PC-3 (cell line): ENCODE results near the gene MYLK. TPM values are rescaled to one million over a fixed set of nuclear protein-coding genes. Genes with fewer than 3 reads are reported as not detected.
A peak's percentile ranks its signal among the peaks of the same experiment; 100 is the strongest.

Experiments
- ATAC-seq: fragments of 200-7000 bp; cut with Tn5 transposase; 2 replicates; pipeline ENCODE4 v1.9.1; 2020; ENCODE audit warnings: mild to moderate bottlenecking, moderate library complexity
- BruUV-seq: library from RNA; stranded (reverse); fragments of 400-500 nt; replicated peaks from 2 replicates; lab custom pipeline; 2021; lab: Mats Ljungman, UMichigan
- CTCF ChIA-PET: fragments of 300-600 bp; sonication (Branson Sonifier 250); formaldehyde crosslinking; loops from one replicate; lab custom pipeline; 2022; ENCODE audit warnings: antibody characterized with exemption; lab: Charles Lee
- POLR2A ChIA-PET: fragments of 300-600 bp; sonication (Branson Sonifier 250); formaldehyde crosslinking; loops from one replicate; lab custom pipeline; 2022; ENCODE audit warnings: antibody characterized with exemption; ENCODE audit not compliant: unreplicated experiment; lab: Charles Lee
- DNase-seq: peaks from one replicate; pipeline ENCODE4 v3.0.0-alpha.2; 2015
- H2AFZ ChIP-seq: fragments of 300-600 bp; sonication (generic); 2 replicates; pipeline ENCODE4 v1.6.0; 2016; ENCODE audit warnings: antibody characterized with exemption, low read length
- H3F3A ChIP-seq: fragments of 300-600 bp; sonication (generic); one replicate; pipeline ENCODE4 v1.6.0; 2017; ENCODE audit warnings: antibody characterized with exemption, low read length, control low read depth, mild to moderate bottlenecking; ENCODE audit not compliant: unreplicated experiment
- H3K27ac ChIP-seq: fragments of 300-600 bp; sonication (generic); 2 replicates; pipeline ENCODE4 v1.5.1; 2016; ENCODE audit warnings: mild to moderate bottlenecking, low read length
- H3K27me3 ChIP-seq: fragments of 300-600 bp; sonication (generic); 2 replicates; pipeline ENCODE4 v1.6.1; 2016; ENCODE audit warnings: low read length, mixed read lengths
- H3K36me3 ChIP-seq: fragments of 300-600 bp; sonication (generic); 2 replicates; pipeline ENCODE4 v1.6.1; 2016; ENCODE audit warnings: low read depth, mixed run types, low read length, mixed read lengths
- H3K4me1 ChIP-seq: fragments of 300-600 bp; sonication (generic); 2 replicates; pipeline ENCODE4 v1.5.1; 2016; ENCODE audit warnings: low read length; ENCODE audit not compliant: insufficient read depth
- H3K4me2 ChIP-seq: fragments of 300-600 bp; sonication (generic); 2 replicates; pipeline ENCODE4 v1.6.0; 2016; ENCODE audit warnings: low read length
- H3K4me3 ChIP-seq: fragments of 300-600 bp; sonication (generic); 2 replicates; pipeline ENCODE4 v1.5.1; 2016; ENCODE audit warnings: mild to moderate bottlenecking, low read length, mixed read lengths
- H3K79me2 ChIP-seq: fragments of 300-600 bp; sonication (generic); 2 replicates; pipeline ENCODE4 v1.6.1; 2017; ENCODE audit warnings: low read length, mixed read lengths
- H3K9ac ChIP-seq: fragments of 300-600 bp; sonication (generic); 2 replicates; pipeline ENCODE4 v1.6.0; 2016; ENCODE audit warnings: mild to moderate bottlenecking, low read length
- H3K9me2 ChIP-seq: fragments of 300-600 bp; sonication (generic); replicated peaks from 2 replicates; pipeline ENCODE4 v1.6.1; 2016; ENCODE audit warnings: mixed run types, low read length, mixed read lengths
- H3K9me3 ChIP-seq: fragments of 300-600 bp; sonication (generic); 2 replicates; pipeline ENCODE4 v1.6.1; 2016; ENCODE audit warnings: low read length, mixed read lengths
- H4K20me1 ChIP-seq: fragments of 300-600 bp; sonication (generic); 2 replicates; pipeline ENCODE4 v1.6.1; 2016; ENCODE audit warnings: low read length, mixed read lengths
- EZH2 ChIP-seq: fragments of 300-600 bp; sonication (generic); IDR thresholded peaks from one replicate; pipeline ENCODE4 v1.6.1; 2017; ENCODE audit warnings: antibody characterized with exemption, mild to moderate bottlenecking, low read length; ENCODE audit not compliant: unreplicated experiment
- EZH2phosphoT487 ChIP-seq: fragments of 300-600 bp; sonication (generic); IDR thresholded peaks from 2 replicates; pipeline ENCODE4 v1.6.1; 2018; ENCODE audit warnings: mild to moderate bottlenecking, antibody characterized with exemption, low read length, borderline replicate concordance
- intact Hi-C: fragments of 100-400 bp; cut with micrococcal nuclease; formaldehyde crosslinking; loops from 2 replicates; pipeline ENCODE4 v1.9.0; 2023
- total RNA-seq: library from RNA; depleted of rRNA; stranded (reverse); fragments of >200 nt; gene quantifications from 2 replicates; pipeline ENCODE4 v1.2.3, GENCODE V29; 2014
- TF ChIP-seq, protein P1 (sequence below): fragments of 300-600 bp; sonication (generic); conservative IDR thresholded peaks from 2 replicates; pipeline ENCODE4 v1.5.1; 2017; ENCODE audit warnings: antibody characterized with exemption, low read depth, mild to moderate bottlenecking, low read length

MYLK gene
- total RNA-seq, 1 experiment from 2014 or later: 6.9 TPM

DNA sequence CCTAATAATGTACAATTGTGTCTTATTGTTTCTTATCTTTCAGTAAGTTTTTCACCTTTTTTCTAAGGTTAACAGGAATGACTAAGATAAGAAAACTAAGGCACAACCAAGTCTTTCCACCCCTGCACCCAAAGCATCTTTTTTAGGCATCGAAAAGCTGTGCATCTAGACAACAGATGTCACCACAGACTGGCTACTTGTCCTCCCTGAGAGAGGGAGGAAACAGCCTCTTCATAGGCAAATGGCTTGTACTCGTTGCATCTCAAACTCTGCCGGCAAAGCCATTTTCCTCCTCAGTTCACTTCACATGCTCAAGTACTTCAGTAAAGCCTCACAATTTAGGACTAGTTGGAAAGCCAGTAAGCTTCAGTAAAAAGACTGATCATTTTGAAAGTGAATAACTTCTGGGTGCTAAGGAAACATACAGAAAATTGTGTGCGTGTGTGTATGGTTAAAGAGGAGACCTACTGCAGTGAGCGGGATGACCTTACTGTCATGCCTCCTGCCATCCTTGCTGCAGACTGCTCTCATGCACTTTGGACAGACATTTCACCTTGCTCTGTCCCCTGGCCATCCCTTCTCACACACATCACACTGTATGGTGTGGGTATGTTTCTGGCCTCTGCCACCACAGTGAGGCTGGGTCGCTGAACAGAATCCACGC is 262.8 kb downstream of the MYLK start:
- no peak for DNase-seq
- H3F3A ChIP-seq: no peaks in the 10 kb centered on the region
- H3K9me3 ChIP-seq: no peaks in the 10 kb centered on the region
- no peak overlapping the region for H3K9ac ChIP-seq
- H4K20me1 ChIP-seq: no peaks in the 10 kb centered on the region
- no peak for ATAC-seq
- peaks cover 47% of the 10 kb centered on the region for H3K4me1 ChIP-seq
- TF ChIP-seq EZH2phosphoT487 (no peak), EZH2 (no peak)
- TF ChIP-seq, protein P1, sequence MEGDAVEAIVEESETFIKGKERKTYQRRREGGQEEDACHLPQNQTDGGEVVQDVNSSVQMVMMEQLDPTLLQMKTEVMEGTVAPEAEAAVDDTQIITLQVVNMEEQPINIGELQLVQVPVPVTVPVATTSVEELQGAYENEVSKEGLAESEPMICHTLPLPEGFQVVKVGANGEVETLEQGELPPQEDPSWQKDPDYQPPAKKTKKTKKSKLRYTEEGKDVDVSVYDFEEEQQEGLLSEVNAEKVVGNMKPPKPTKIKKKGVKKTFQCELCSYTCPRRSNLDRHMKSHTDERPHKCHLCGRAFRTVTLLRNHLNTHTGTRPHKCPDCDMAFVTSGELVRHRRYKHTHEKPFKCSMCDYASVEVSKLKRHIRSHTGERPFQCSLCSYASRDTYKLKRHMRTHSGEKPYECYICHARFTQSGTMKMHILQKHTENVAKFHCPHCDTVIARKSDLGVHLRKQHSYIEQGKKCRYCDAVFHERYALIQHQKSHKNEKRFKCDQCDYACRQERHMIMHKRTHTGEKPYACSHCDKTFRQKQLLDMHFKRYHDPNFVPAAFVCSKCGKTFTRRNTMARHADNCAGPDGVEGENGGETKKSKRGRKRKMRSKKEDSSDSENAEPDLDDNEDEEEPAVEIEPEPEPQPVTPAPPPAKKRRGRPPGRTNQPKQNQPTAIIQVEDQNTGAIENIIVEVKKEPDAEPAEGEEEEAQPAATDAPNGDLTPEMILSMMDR: no peak
- no peak overlapping the region for H3K4me2 ChIP-seq
- H3K9me2 ChIP-seq: no peaks in the 10 kb centered on the region
- no peaks in the 10 kb centered on the region for H3K79me2 ChIP-seq
- BruUV-seq: no TSS peak
- no peaks in the 10 kb centered on the region for H3K27me3 ChIP-seq
- no peaks in the 10 kb centered on the region for H3K36me3 ChIP-seq
- H3K4me3 ChIP-seq: no peak overlapping the region
- intact Hi-C loops: no loop called here
- H3K27ac ChIP-seq: no peak overlapping the region
- CTCF ChIA-PET: no interaction called here
- H2AFZ ChIP-seq: no peak overlapping the region
- POLR2A ChIA-PET: no interaction called here

DNA sequence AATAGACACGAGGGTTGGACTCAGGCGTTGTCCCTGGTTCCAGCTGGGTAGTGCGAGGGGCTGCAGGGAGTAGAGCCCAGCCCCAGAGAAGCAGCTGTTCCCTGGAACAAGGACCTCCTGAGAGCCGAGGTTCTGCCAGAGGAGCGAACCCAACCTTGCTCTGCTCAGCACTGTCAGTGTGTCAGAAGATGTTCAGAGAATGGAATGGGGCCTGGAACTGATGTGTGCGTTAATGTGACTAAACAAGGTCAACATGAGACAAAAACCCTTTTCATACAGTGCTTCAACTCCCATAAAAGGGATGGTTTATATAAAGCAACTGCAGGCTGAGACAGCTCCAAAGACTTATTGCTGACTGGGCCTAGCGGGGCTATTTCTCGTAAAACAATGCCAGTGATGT is 263.8 kb downstream of the MYLK start:
- Histone ChIP-seq H3K9me3 (no peaks in the 10 kb centered on the region), H3K9me2 (no peaks in the 10 kb centered on the region), H3K9ac (no peak overlapping the region), H3K4me2 (no peak overlapping the region), H3K27me3 (no peaks in the 10 kb centered on the region), H2AFZ (no peak overlapping the region), H3K4me1 (peaks cover 47% of the 10 kb centered on the region), H3K79me2 (no peaks in the 10 kb centered on the region), H3K27ac (no peak overlapping the region), H3K4me3 (no peak overlapping the region), H3K36me3 (no peaks in the 10 kb centered on the region), H3F3A (no peaks in the 10 kb centered on the region), H4K20me1 (no peaks in the 10 kb centered on the region)
- POLR2A ChIA-PET: no interaction called here
- CTCF ChIA-PET: no interaction called here
- BruUV-seq: no TSS peak
- ATAC-seq (peak; percentile 54), DNase-seq (peak; percentile 50)
- intact Hi-C loops: no loop called here
- TF ChIP-seq EZH2 (no peak), EZH2phosphoT487 (no peak)
- TF ChIP-seq, protein P1: no peak

DNA sequence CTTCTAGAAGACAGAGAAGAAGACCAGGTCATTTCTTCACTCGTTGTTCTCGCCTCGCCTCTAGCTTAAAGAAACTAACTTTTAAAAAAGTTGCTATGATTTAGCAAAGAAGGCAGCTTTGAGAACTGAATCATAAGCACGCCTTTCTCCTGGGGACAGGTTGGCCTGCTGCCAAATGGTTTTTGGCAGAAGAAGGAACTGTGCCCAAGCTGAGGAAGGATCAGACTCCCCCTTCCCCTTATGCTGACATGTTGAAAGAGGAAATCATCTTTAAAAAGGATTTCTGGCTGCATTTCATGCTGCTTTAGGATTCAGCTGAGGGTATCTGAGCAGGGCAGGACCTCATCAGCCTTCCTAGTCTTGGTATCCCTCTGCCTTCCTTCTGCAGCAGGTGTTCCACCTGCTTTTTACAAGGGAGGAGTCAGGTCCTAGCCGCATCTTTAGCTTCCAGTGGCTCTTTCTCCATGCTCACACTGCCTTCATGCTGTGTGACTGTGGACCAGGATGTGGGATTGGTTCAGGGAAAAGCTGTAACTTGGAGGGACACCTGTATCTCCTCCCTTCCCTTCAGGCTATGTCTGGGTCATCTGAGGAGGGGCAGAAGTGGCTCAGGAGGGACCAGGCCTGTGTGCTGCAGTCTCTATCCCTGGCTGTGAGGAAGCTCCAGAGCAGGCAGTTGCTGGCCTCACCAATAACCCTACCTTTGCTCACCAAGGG is 265.2 kb downstream of the MYLK start:
- H3K9ac ChIP-seq: no peak overlapping the region
- no peaks in the 10 kb centered on the region for H3K36me3 ChIP-seq
- TF ChIP-seq, protein P1: no peak
- no peak for TF ChIP-seq EZH2
- TF ChIP-seq EZH2phosphoT487: no peak
- H2AFZ ChIP-seq: no peak overlapping the region
- no peaks in the 10 kb centered on the region for H3K9me3 ChIP-seq
- ChIA-PET CTCF (interaction anchor here (1.0 kb wide), 1 partner anchor 33 kb away, joined by 6 read pairs; no protein-coding TSS in a partner anchor), POLR2A (no interaction called here)
- ATAC-seq (peak; percentile 5), DNase-seq (peak; percentile 80)
- no peaks in the 10 kb centered on the region for H4K20me1 ChIP-seq
- no peak overlapping the region for H3K4me3 ChIP-seq
- H3K4me2 ChIP-seq: peak overlapping the region; percentile 34
- H3K4me1 ChIP-seq: peaks cover 38% of the 10 kb centered on the region
- no peaks in the 10 kb centered on the region for H3K9me2 ChIP-seq
- no peaks in the 10 kb centered on the region for H3K79me2 ChIP-seq
- no peaks in the 10 kb centered on the region for H3K27me3 ChIP-seq
- no peaks in the 10 kb centered on the region for H3F3A ChIP-seq
- no peak overlapping the region for H3K27ac ChIP-seq
- intact Hi-C loops: no loop called here
- BruUV-seq: no TSS peak
